AG04450 (cell line): Measurements from ENCODE around the gene MT1HL1. TPM values are rescaled to one million over a fixed set of nuclear protein-coding genes. Genes with fewer than 3 reads are reported as not detected.

Experiments
- CTCF ChIA-PET: fragments of 300-600, 350-600 bp; formaldehyde crosslinking; extraction: SDS; loops from one replicate; lab custom pipeline; 2022; ENCODE audit warnings: antibody characterized with exemption, inconsistent platforms; lab: Charles Lee
- POLR2A ChIA-PET: fragments of 350-600 bp; formaldehyde crosslinking; extraction: SDS; loops from one replicate; lab custom pipeline; 2021; ENCODE audit warnings: antibody characterized with exemption, inconsistent platforms; lab: Yijun Ruan, JAX
- DNase-seq: peaks from one replicate; pipeline ENCODE4 v3.0.0-alpha.2; 2011; ENCODE audit warnings: low read depth, low spot score
- H3K27ac ChIP-seq: one replicate; pipeline ENCODE4 v1.5.1; 2012; ENCODE audit warnings: low read depth, low read length, control low read depth
- H3K27me3 ChIP-seq: one replicate; pipeline ENCODE4 v1.6.0; 2012; ENCODE audit warnings: low read length; ENCODE audit not compliant: control insufficient read depth, insufficient read depth
- H3K4me3 ChIP-seq: 2 replicates; pipeline ENCODE4 v1.5.1; 2011; ENCODE audit warnings: mild to moderate bottlenecking, low read depth, low read length, control low read depth
- H3K9me3 ChIP-seq: 2 replicates; pipeline ENCODE4 v1.5.1; 2012; ENCODE audit warnings: low read length; ENCODE audit not compliant: control insufficient read depth, insufficient read depth
- CTCF ChIP-seq: IDR thresholded peaks from 2 replicates; pipeline ENCODE4 v1.5.1; 2011; ENCODE audit warnings: low read depth, low read length, control low read depth, inconsistent platforms
- polyA plus RNA-seq: library from polyadenylated mRNA; depleted of rRNA; stranded (reverse); fragments of >200 nt; gene quantifications from 2 replicates; pipeline ENCODE4 v1.2.3, GENCODE V29; 2011

Gene MT1HL1
- polyA plus RNA-seq, 1 experiment: not detected

- no peak for TF ChIP-seq CTCF
Measured at GRCh38 chr1:237025358-237026074, 21.3 kb upstream of the MT1HL1 start.

GRCh38 chr1:237018896-237019295 is 14.7 kb upstream of the MT1HL1 start:
- no peaks in the 10 kb centered on the region for H3K9me3 ChIP-seq
- H3K27me3 ChIP-seq: no peaks in the 10 kb centered on the region
- H3K27ac ChIP-seq: no peak overlapping the region
- ChIA-PET CTCF (interaction anchor here (0.7 kb wide), 1 partner anchor 42 kb away, joined by 3 read pairs; no protein-coding TSS in a partner anchor), POLR2A (no interaction called here)
- no peak for DNase-seq
- H3K4me3 ChIP-seq: no peak overlapping the region
- TF ChIP-seq CTCF: no peak

More at GRCh38 chr1:237025358-237026074, 21.3 kb upstream of the MT1HL1 start:
- peaks cover 4% of the 10 kb centered on the region; the same call in 1 of the 2 replicates for H3K9me3 ChIP-seq
- H3K4me3 ChIP-seq: no peak overlapping the region
- no peaks in the 10 kb centered on the region for H3K27me3 ChIP-seq
- DNase-seq: no peak
- ChIA-PET POLR2A (no interaction called here), CTCF (no interaction called here)
- no peak overlapping the region for H3K27ac ChIP-seq

- H3K27ac ChIP-seq: no peak overlapping the region
- H3K9me3 ChIP-seq: peaks cover 3% of the 10 kb centered on the region; the same call in 1 of the 2 replicates
- no peaks in the 10 kb centered on the region for H3K27me3 ChIP-seq
- ChIA-PET CTCF (no interaction called here), POLR2A (no interaction called here)
- no peak for DNase-seq
- no peak overlapping the region for H3K4me3 ChIP-seq
- TF ChIP-seq CTCF: no peak
Measured at GRCh38 chr1:237016626-237017025, 12.4 kb upstream of the MT1HL1 start.

- H3K4me3 ChIP-seq: no peak overlapping the region
- H3K9me3 ChIP-seq: peaks cover 3% of the 10 kb centered on the region; the same call in 1 of the 2 replicates
- no peaks in the 10 kb centered on the region for H3K27me3 ChIP-seq
- ChIA-PET CTCF (no interaction called here), POLR2A (no interaction called here)
- no peak for DNase-seq
- H3K27ac ChIP-seq: no peak overlapping the region
- no peak for TF ChIP-seq CTCF
Measured at GRCh38 chr1:237013608-237014007, 9.4 kb upstream of the MT1HL1 start.

GRCh38 chr1:237012788-237013383 is 8.6 kb upstream of the MT1HL1 start:
- Histone ChIP-seq H3K9me3 (peaks cover 3% of the 10 kb centered on the region; the same call in 1 of the 2 replicates), H3K4me3 (no peak overlapping the region), H3K27ac (no peak overlapping the region), H3K27me3 (no peaks in the 10 kb centered on the region)
- no peak for TF ChIP-seq CTCF
- ChIA-PET CTCF (no interaction called here), POLR2A (no interaction called here)
- no peak for DNase-seq
